GM21723 (cell line): Measurements from ENCODE around the gene LIX1.
"Not testable (repeated sequence)": the region's sequence is repeated elsewhere in the genome, so short reads cannot be mapped to it uniquely, and the experiment has no call there.

ENCODE experiments used
- ATAC-seq: cut with Tn5 transposase; IDR thresholded peaks from one replicate; pipeline ENCODE4 v1.9.1; 2021; ENCODE audit warnings: mild to moderate bottlenecking, moderate library complexity; ENCODE audit not compliant: unreplicated experiment

LIX1 gene

DNA sequence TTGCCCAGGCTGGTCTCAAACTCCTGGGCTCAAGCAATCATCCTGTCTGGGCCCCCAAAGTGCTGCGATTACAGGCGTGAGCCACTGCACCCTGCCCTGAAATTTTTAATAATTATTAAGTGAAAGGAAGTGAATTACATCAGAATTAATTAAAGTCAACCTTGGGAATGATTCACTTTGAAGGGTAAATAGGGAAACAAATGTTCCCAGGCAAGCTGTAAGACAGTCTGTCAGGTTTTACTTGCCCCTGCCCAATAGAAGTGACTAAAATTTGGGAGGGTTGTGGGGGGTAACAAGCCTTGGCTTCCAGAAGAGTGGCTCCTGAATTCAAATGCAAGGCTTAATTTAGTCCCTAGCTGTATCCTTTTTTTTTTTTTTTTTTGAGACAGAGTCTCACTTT, 1.3 kb upstream of the LIX1 start:
- ATAC-seq = no peak

DNA sequence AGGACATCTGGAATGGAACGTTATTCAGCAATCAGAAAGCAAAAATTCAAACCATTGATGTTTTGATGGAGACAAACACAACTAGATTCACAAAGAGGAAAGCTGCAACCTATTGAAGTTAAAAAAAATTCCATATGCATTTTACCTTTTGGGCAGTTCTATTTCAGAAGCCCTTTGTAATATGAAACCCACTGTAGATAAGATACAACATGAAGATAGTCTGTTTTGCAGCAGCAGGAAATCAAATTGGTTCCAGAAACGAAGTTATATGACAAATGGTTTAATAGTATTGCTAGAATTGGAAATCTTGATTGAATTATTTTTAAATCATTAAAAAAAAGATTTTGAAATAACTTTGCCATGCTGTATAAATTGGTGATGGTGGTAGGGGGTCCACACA, 872 bp downstream of the LIX1 start:
- ATAC-seq = no peak

- no peak for ATAC-seq
These were observed 1.4 kb downstream of the LIX1 start for GRCh38 chr5:97141031-97141430.

- ATAC-seq = not testable (repeated sequence)
These were observed 2.2 kb downstream of the LIX1 start for GRCh38 chr5:97140250-97140649.

GRCh38 chr5:97136475-97136874, 5.9 kb downstream of the LIX1 start:
- no peak for ATAC-seq

- ATAC-seq = no peak
These were observed 6.5 kb downstream of the LIX1 start for GRCh38 chr5:97135868-97136267.

- no peak for ATAC-seq
These were observed 7.8 kb downstream of the LIX1 start for GRCh38 chr5:97134634-97135033.

DNA sequence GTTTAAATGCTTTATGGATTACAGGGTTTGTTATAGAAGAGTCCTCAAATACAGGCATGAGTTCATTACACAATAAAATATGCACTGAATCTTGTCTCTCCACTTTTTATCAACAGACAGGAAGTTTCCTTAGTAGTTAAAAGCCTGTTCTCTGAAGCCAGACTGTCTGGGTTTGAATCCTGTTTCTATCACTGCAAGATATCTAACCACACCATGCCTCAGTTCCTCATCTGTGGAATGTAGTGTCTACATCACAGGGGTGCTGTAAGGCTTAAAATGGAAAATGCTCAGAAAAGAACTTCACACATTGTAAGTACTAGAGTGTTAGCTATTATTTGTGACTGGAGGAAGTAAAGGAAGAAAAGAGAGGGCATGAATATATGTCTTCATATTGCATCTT, 9.3 kb downstream of the LIX1 start:
- no peak for ATAC-seq

- no peak for ATAC-seq
These were observed 10.5 kb downstream of the LIX1 start for GRCh38 chr5:97131921-97132320.

- ATAC-seq = no peak
These were observed 11.2 kb downstream of the LIX1 start for GRCh38 chr5:97131139-97131710.

- ATAC-seq = no peak
These were observed 14.7 kb downstream of the LIX1 start for GRCh38 chr5:97127727-97128126.

- ATAC-seq = no peak
These were observed 17.2 kb downstream of the LIX1 start for GRCh38 chr5:97125125-97125683.

DNA sequence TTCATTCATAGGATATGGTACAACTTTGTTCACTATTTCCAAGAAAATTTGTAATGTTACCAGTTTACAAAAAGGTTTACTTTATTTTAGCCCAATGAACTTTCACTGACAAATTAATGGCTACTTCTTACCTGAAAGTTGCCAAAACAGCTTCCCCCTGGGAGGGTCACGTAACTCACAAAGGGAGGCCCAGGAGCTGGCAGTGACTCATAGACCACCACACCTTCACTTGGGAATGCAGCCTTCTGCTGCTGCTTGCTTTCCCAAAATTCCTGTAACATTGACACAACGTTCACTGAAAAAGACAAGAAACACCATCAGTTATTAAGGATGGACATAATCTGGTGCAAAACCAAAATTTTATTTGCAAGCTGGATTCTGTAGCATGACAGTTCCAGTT, 18.1 kb downstream of the LIX1 start:
- no peak for ATAC-seq

GRCh38 chr5:97121848-97122247, 20.6 kb downstream of the LIX1 start:
- ATAC-seq = no peak

GRCh38 chr5:97120195-97120594, 22.2 kb downstream of the LIX1 start:
- no peak for ATAC-seq

DNA sequence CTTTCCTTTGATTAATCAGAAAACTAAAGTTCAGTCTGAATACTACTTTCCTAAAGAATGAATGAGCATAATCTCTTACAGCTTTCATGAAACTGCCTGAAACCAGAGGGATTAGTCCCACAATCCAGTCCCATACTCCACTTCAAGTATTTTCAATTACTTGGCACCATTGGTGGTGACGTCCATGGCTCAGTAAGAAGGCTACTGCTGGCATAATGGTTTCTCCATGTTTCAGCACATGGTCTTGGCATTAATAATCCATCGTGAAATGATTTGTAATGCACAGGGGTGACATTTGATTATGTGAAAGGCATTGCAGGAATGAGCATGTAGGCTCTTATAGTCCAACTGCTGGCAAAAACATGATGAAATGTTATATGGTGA, 23.4 kb downstream of the LIX1 start:
- ATAC-seq = no peak

DNA sequence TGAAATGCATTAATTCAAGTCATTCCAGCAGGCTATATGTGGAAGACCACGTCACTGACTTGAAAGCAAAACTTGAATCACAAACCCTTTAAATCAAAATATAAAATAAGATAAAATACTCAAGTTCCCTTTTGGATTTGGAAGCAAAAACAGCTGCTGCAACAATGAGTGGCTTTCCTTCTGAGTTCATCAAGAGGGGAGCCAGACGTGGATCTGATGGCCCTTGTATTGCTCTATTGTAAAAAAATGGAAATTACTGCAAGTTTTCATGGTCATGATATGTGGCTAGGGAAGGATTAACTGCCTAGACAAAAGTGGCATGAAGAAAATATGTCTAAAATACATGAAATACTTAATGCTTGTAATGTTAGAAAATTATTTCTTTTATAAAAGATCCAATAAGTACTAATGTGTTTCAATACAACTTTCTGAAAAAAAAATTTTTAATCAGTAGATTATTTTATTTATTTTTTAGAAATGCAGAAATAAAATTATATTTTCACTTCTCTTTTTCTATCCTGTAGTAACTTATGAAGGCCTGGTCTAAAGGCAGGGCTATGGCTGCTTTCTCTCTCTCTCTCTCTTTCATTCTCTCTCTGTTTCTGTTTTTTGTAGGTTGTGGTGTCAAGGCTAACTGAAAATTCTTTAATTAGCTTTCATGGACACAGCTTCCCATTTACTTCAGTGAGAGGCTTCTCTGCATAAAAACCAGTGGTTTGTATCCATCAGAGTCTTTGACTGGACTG, 24.0 kb downstream of the LIX1 start:
- peak; percentile 89 for ATAC-seq

DNA sequence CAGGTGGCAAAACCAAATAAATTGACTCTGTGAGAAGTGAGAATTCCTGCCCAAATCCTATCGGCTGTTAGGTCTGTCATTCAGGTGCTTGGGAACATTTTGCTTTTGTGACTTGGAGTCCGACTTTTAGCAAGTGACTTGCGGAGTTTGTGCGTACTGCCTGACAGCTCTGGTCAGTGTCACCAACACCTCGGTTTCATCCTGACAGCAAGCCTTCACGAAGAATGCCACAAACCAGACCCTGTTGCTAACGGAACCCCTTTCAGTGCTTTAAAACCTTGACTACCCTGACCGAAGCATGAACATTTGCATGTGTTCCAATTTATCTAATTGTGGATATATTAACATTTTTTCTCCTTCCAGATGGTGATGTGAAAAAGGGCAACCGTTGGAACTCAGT, 26.5 kb downstream of the LIX1 start:
- no peak for ATAC-seq

DNA sequence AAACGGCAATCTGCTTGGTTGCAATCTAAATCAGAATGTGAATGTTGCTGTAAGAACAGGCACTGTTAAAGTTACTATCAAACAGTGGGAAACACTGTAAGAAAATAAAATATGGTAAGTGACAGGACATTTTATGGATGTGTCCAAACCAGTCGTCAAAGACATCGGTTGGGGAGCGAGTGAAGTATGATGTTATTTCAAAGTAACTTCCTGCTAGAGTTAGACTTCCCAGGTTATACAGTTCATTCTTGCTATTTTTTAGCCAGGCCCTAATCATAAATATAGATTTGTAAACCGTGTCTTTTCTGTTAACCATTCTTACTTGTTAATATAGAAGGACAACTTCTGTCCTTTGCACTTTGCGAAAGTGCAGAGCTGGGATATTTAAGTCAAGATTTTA, 30.2 kb downstream of the LIX1 start:
- ATAC-seq = no peak

- ATAC-seq = no peak
These were observed 30.8 kb downstream of the LIX1 start for GRCh38 chr5:97111616-97112015.

- ATAC-seq = no peak
These were observed 31.4 kb downstream of the LIX1 start for GRCh38 chr5:97111004-97111403.

DNA sequence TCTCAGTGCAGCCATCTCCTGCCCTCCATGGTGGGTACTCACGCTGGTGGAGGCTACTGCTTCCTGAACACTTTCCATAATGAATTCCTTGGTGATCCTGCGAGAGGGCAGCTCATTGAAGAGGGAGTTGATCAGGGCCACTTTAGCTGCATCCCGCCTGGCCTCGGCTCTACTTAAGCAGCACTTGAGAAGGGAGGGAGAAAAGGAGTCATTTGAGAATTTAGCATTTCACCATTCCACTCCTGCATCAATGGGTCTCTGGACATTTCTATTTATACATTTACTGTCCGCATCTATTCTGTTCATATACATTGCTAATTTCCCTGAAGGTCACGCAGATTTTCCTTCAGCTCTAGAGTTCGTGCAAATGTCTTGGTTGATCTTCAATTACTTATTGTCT, 35.1 kb downstream of the LIX1 start:
- no peak for ATAC-seq

DNA sequence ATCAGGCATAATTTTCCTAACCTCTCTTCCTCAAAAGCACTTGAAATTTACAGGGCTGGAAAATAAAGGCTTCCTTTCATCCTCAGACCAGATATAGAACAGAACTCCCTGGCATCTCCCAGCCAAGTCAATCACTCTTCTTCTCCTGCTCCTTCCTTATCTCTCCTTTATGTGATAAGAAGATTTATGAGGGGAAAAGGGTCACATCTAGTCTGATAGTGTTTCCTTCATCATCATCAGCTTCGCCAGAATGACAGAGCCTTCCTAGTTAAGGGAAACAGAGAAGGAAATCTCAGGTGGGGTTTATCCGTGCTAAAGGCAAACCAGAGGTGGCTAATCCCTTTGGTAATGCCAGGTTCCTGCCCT, 36.2 kb downstream of the LIX1 start:
- no peak for ATAC-seq
